MM.1S (cell line): ENCODE measurements around the gene SERTAD2.

Experiments used
- DNase-seq: peaks from one replicate; pipeline ENCODE4 v3.0.0-alpha.2; 2015
- H2AFZ ChIP-seq: fragments of 300-600 bp; sonication (generic); 2 replicates; pipeline ENCODE4 v1.6.0; 2016; ENCODE audit warnings: antibody characterized with exemption, low read length
- H3F3A ChIP-seq: fragments of 300-600 bp; sonication (generic); 2 replicates; pipeline ENCODE4 v1.6.1; 2016; ENCODE audit warnings: mild to moderate bottlenecking, antibody characterized with exemption, low read length, moderate library complexity, mixed read lengths; ENCODE audit not compliant: insufficient read depth
- H3K27ac ChIP-seq: fragments of 300-600 bp; sonication (generic); 2 replicates; pipeline ENCODE4 v1.5.1; 2016; ENCODE audit warnings: mild to moderate bottlenecking, low read length
- H3K27me3 ChIP-seq: fragments of 300-600 bp; sonication (generic); replicated peaks from 2 replicates; pipeline ENCODE4 v1.6.0; 2016; ENCODE audit warnings: low read length; ENCODE audit not compliant: insufficient read depth
- H3K36me3 ChIP-seq: fragments of 300-600 bp; sonication (generic); replicated peaks from 2 replicates; pipeline ENCODE4 v1.6.1; 2016; ENCODE audit warnings: mild to moderate bottlenecking, low read length, mixed read lengths; ENCODE audit not compliant: insufficient read depth
- H3K4me1 ChIP-seq: fragments of 300-600 bp; sonication (generic); 2 replicates; pipeline ENCODE4 v1.6.1; 2016; ENCODE audit warnings: low read length, mixed read lengths
- H3K4me2 ChIP-seq: fragments of 300-600 bp; sonication (generic); 2 replicates; pipeline ENCODE4 v1.6.0; 2016; ENCODE audit warnings: low read depth, low read length
- H3K4me3 ChIP-seq: fragments of 300-600 bp; sonication (generic); 2 replicates; pipeline ENCODE4 v1.5.1; 2016; ENCODE audit warnings: low read length, mixed read lengths
- H3K79me2 ChIP-seq: fragments of 300-600 bp; sonication (generic); 2 replicates; pipeline ENCODE4 v1.6.1; 2016; ENCODE audit warnings: mixed run types, low read length, mixed read lengths
- H3K9ac ChIP-seq: fragments of 300-600 bp; sonication (generic); 2 replicates; pipeline ENCODE4 v1.6.1; 2016; ENCODE audit warnings: low read length, mixed read lengths
- H3K9me2 ChIP-seq: fragments of 300-600 bp; sonication (generic); replicated peaks from 2 replicates; pipeline ENCODE4 v1.6.1; 2016; ENCODE audit warnings: mild to moderate bottlenecking, low read length, mixed read lengths; ENCODE audit not compliant: insufficient read depth
- H3K9me3 ChIP-seq: fragments of 300-600 bp; sonication (generic); replicated peaks from 2 replicates; pipeline ENCODE4 v1.6.1; 2016; ENCODE audit warnings: mild to moderate bottlenecking, low read length, mixed read lengths; ENCODE audit not compliant: insufficient read depth
- H4K20me1 ChIP-seq: fragments of 300-600 bp; sonication (generic); 2 replicates; pipeline ENCODE4 v1.6.1; 2016; ENCODE audit warnings: mild to moderate bottlenecking, low read length, moderate library complexity, mixed read lengths; ENCODE audit not compliant: insufficient read depth
- CTCF ChIP-seq: fragments of 300-600 bp; sonication (generic); IDR thresholded peaks from 2 replicates; pipeline ENCODE4 v1.5.1; 2016; ENCODE audit warnings: antibody characterized with exemption, low read length, mixed read lengths
- EZH2 ChIP-seq: fragments of 300-600 bp; sonication (generic); optimal IDR thresholded peaks from 2 replicates; pipeline ENCODE3; 2017; ENCODE audit warnings: low read depth, mild to moderate bottlenecking, antibody characterized with exemption, low read length, mixed read lengths
- EZH2phosphoT487 ChIP-seq: fragments of 300-600 bp; sonication (generic); IDR thresholded peaks from 2 replicates; pipeline ENCODE4 v1.6.1; 2018; ENCODE audit warnings: antibody characterized with exemption, low read length

The SERTAD2 gene

GRCh38 chr2:64686283-64686956 is 32.7 kb upstream of the SERTAD2 start:
- no peaks in the 10 kb centered on the region for H3K9me2 ChIP-seq
- no peaks in the 10 kb centered on the region for H3K79me2 ChIP-seq
- no peak overlapping the region for H3K27ac ChIP-seq
- no peak overlapping the region for H3K4me3 ChIP-seq
- no peak overlapping the region for H2AFZ ChIP-seq
- no peak overlapping the region for H3K4me2 ChIP-seq
- H4K20me1 ChIP-seq, result no peaks in the 10 kb centered on the region
- no peak for TF ChIP-seq EZH2phosphoT487
- no peak for TF ChIP-seq CTCF
- no peak for TF ChIP-seq EZH2
- no peak overlapping the region for H3K9ac ChIP-seq
- H3K27me3 ChIP-seq, result no peaks in the 10 kb centered on the region
- no peaks in the 10 kb centered on the region for H3K36me3 ChIP-seq
- H3F3A ChIP-seq, result no peaks in the 10 kb centered on the region
- DNase-seq, result no peak
- no peaks in the 10 kb centered on the region for H3K9me3 ChIP-seq
- no peaks in the 10 kb centered on the region for H3K4me1 ChIP-seq

GRCh38 chr2:64685430-64685829 is 31.7 kb upstream of the SERTAD2 start:
- Histone ChIP-seq H3K9me2 (no peaks in the 10 kb centered on the region), H2AFZ (no peak overlapping the region), H3K79me2 (no peaks in the 10 kb centered on the region), H3K4me3 (no peak overlapping the region), H3K4me1 (no peaks in the 10 kb centered on the region), H4K20me1 (no peaks in the 10 kb centered on the region), H3F3A (no peaks in the 10 kb centered on the region), H3K9me3 (no peaks in the 10 kb centered on the region), H3K36me3 (no peaks in the 10 kb centered on the region), H3K27me3 (no peaks in the 10 kb centered on the region), H3K27ac (no peak overlapping the region), H3K9ac (no peak overlapping the region), H3K4me2 (no peak overlapping the region)
- no peak for DNase-seq
- no peak for TF ChIP-seq EZH2
- TF ChIP-seq CTCF, result no peak
- no peak for TF ChIP-seq EZH2phosphoT487

- H3K27ac ChIP-seq, result no peak overlapping the region
These were observed 30.2 kb upstream of the SERTAD2 start for GRCh38 chr2:64683771-64684510.

More at GRCh38 chr2:64683771-64684510, 30.2 kb upstream of the SERTAD2 start:
- 0 out of 2 replicates have a peak, but pooled peaks cover 1% of the 10 kb centered on the region for H3K4me1 ChIP-seq
- no peak overlapping the region for H3K4me2 ChIP-seq
- no peaks in the 10 kb centered on the region for H4K20me1 ChIP-seq
- DNase-seq, result no peak
- H3K79me2 ChIP-seq, result no peaks in the 10 kb centered on the region
- TF ChIP-seq EZH2phosphoT487, result no peak
- no peak for TF ChIP-seq CTCF
- TF ChIP-seq EZH2, result no peak
- H3K9me3 ChIP-seq, result no peaks in the 10 kb centered on the region
- H2AFZ ChIP-seq, result no peak overlapping the region
- no peaks in the 10 kb centered on the region for H3K9me2 ChIP-seq
- no peaks in the 10 kb centered on the region for H3K36me3 ChIP-seq
- no peaks in the 10 kb centered on the region for H3K27me3 ChIP-seq
- no peak overlapping the region for H3K9ac ChIP-seq
- H3F3A ChIP-seq, result no peaks in the 10 kb centered on the region
- no peak overlapping the region for H3K4me3 ChIP-seq
